ENCODE results near the gene PPM1D. TPM values are rescaled to one million over a fixed set of nuclear protein-coding genes. Genes with fewer than 3 reads are reported as not detected.
A peak's percentile ranks its signal among the peaks of the same experiment; 100 is the strongest.

PPM1D gene
- total RNA-seq, 1 experiment from 2014 or later, result 10.4 TPM

GRCh38 chr17:60622961-60623360 is 23.0 kb downstream of the PPM1D start:
- Histone ChIP-seq H3K27ac (no peak overlapping the region), H3K79me2 (ENCODE audit: low read depth) (peaks cover 40% of the 10 kb centered on the region), H4K20me1 (ENCODE audit: insufficient read depth) (0 out of 2 replicates have a peak, but pooled peaks cover 12% of the 10 kb centered on the region), H3K4me2 (no peak overlapping the region), H3K9me3 (ENCODE audit: insufficient read depth, low read depth) (no peaks in the 10 kb centered on the region), H3F3A (ENCODE audit: insufficient read depth, low read depth) (peaks cover 7% of the 10 kb centered on the region; the same call in 1 of the 2 replicates), H3K9me2 (ENCODE audit: insufficient read depth) (no peaks in the 10 kb centered on the region), H2AFZ (no peak overlapping the region), H3K4me3 (no peak overlapping the region), H3K36me3 (ENCODE audit: low read depth) (no peaks in the 10 kb centered on the region; the same call in 1 of the 2 replicates), H3K4me1 (replicated peaks; ENCODE audit: insufficient read depth) (no peaks in the 10 kb centered on the region), H3K27me3 (ENCODE audit: insufficient read depth, low read depth) (no peaks in the 10 kb centered on the region)
- BruUV-seq (replicated peaks), result no TSS peak
- TF ChIP-seq CTCF (conservative IDR thresholded peaks at IDR 0.05) (no peak), EZH2 (IDR thresholded peaks at IDR 0.05; ENCODE audit: low read depth) (no peak)
- no peak for DNase-seq
- ChIA-PET CTCF (interaction anchor here (0.6 kb wide), 1 partner anchor 190 kb away, joined by 7 read pairs; no protein-coding TSS in a partner anchor), POLR2A (ENCODE audit: unreplicated experiment) (no interaction called here)
- intact Hi-C loops (cut with micrococcal nuclease; ENCODE audit: unreplicated experiment), result no loop called here

GRCh38 chr17:60623415-60623814 is 23.4 kb downstream of the PPM1D start:
- no peak overlapping the region for H2AFZ ChIP-seq
- H3K27me3 ChIP-seq (ENCODE audit: insufficient read depth, low read depth), result no peaks in the 10 kb centered on the region
- H3K79me2 ChIP-seq (ENCODE audit: low read depth), result peaks cover 35% of the 10 kb centered on the region
- no peak overlapping the region for H3K4me3 ChIP-seq
- H3F3A ChIP-seq (ENCODE audit: insufficient read depth, low read depth), result peaks cover 7% of the 10 kb centered on the region; the same call in 1 of the 2 replicates
- H3K4me2 ChIP-seq, result no peak overlapping the region
- no peak for DNase-seq
- BruUV-seq (replicated peaks), result no TSS peak
- H3K9me2 ChIP-seq (ENCODE audit: insufficient read depth), result no peaks in the 10 kb centered on the region
- no peak for TF ChIP-seq CTCF (conservative IDR thresholded peaks at IDR 0.05)
- TF ChIP-seq EZH2 (IDR thresholded peaks at IDR 0.05; ENCODE audit: low read depth), result no peak
- POLR2A ChIA-PET (ENCODE audit: unreplicated experiment), result no interaction called here
- H3K9me3 ChIP-seq (ENCODE audit: insufficient read depth, low read depth), result no peaks in the 10 kb centered on the region
- H4K20me1 ChIP-seq (ENCODE audit: insufficient read depth), result 0 out of 2 replicates have a peak, but pooled peaks cover 10% of the 10 kb centered on the region
- intact Hi-C loops (cut with micrococcal nuclease; ENCODE audit: unreplicated experiment), result no loop called here
- 0 out of 2 replicates have a peak overlapping the region, but pooled peaks have one; percentile 18 for H3K27ac ChIP-seq
- CTCF ChIA-PET, result no interaction called here
- H3K4me1 ChIP-seq (replicated peaks; ENCODE audit: insufficient read depth), result no peaks in the 10 kb centered on the region
- H3K36me3 ChIP-seq (ENCODE audit: low read depth), result no peaks in the 10 kb centered on the region; the same call in 1 of the 2 replicates

GRCh38 chr17:60627124-60627523 is 27.1 kb downstream of the PPM1D start:
- Histone ChIP-seq H3K27me3 (ENCODE audit: insufficient read depth, low read depth) (no peaks in the 10 kb centered on the region), H3K9me3 (ENCODE audit: insufficient read depth, low read depth) (no peaks in the 10 kb centered on the region), H3K4me1 (replicated peaks; ENCODE audit: insufficient read depth) (no peaks in the 10 kb centered on the region), H3K79me2 (ENCODE audit: low read depth) (peaks cover 2% of the 10 kb centered on the region; the same call in 1 of the 2 replicates), H3F3A (ENCODE audit: insufficient read depth, low read depth) (peaks cover 5% of the 10 kb centered on the region; the same call in 1 of the 2 replicates), H3K9me2 (ENCODE audit: insufficient read depth) (no peaks in the 10 kb centered on the region), H2AFZ (no peak overlapping the region), H3K4me2 (no peak overlapping the region), H3K27ac (no peak overlapping the region), H3K36me3 (ENCODE audit: low read depth) (no peaks in the 10 kb centered on the region; the same call in 1 of the 2 replicates), H3K4me3 (no peak overlapping the region), H4K20me1 (ENCODE audit: insufficient read depth) (peaks cover 10% of the 10 kb centered on the region)
- DNase-seq, result no peak
- TF ChIP-seq EZH2 (IDR thresholded peaks at IDR 0.05; ENCODE audit: low read depth), result no peak
- TF ChIP-seq CTCF (conservative IDR thresholded peaks at IDR 0.05), result no peak
- intact Hi-C loops (cut with micrococcal nuclease; ENCODE audit: unreplicated experiment), result no loop called here
- CTCF ChIA-PET, result interaction anchor here (0.6 kb wide), 2 partner anchors 86 to 109 kb away, joined by 3 read pairs; no protein-coding TSS in a partner anchor
- no TSS peak for BruUV-seq (replicated peaks)
- POLR2A ChIA-PET (ENCODE audit: unreplicated experiment), result no interaction called here

Measured in PC-9 (cell line).